ENCODE measurements around the gene GJD4. TPM values are rescaled to one million over a fixed set of nuclear protein-coding genes. Genes with fewer than 3 reads are reported as not detected.
A peak's percentile ranks its signal among the peaks of the same experiment; 100 is the strongest.

Gene GJD4
- polyA plus RNA-seq, 2 of the 4 experiments (the other 2 are of a cell fraction) = not detected

DNA sequence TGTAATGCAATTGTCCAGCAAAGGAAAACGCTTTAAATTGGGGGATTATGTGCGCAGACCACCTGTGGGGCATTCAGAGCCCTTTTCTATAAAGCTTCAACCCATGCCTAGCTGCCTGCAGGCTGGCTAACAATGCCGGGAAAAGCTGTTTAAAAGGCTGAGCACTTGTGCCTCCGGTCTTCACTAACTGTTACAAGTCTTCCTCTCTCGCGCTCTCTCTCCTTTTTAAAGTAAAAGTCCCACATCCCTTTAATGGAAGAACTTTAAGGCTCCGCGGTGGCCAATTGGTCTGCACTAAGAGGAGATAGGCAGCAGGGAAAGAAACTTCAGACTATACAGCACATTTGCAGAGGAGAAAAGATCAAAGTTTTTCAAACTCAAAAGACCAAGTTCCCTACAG is 32.3 kb downstream of the GJD4 start:
- Histone ChIP-seq H3K4me2 (peak overlapping the region; percentile 48), H3K27ac (no peak overlapping the region), H3K9me3 (no peaks in the 10 kb centered on the region), H3K4me3 (no peak overlapping the region), H3K4me1 (peaks cover 25% of the 10 kb centered on the region)
- FAIRE-seq (no peak), DNase-seq (ENCODE audit: low read depth in 1 of 2, low spot score in 1 of 2) (no peak), ATAC-seq (no peak)
- ChIA-PET POLR2A (no interaction called here), CTCF (interaction anchor here (1.0 to 10.4 kb wide), 10 partner anchors 10 to 1243 kb away, joined by 3 to 105 read pairs (median 4); no protein-coding TSS in a partner anchor)
- WGBS (ENCODE audit: missing lambda C conversion rate) = 62% methylated on average over 8 of the region's 8 CpGs
- TF ChIP-seq EHMT2 (IDR thresholded peaks at IDR 0.05; ENCODE audit: low read depth) (no peak), ZSCAN20 (CRISPR knock-in tag; IDR thresholded peaks at IDR 0.05) (no peak), GATA3 (IDR thresholded peaks at IDR 0.05; ENCODE audit: borderline replicate concordance) (no peak), FOXS1 (CRISPR knock-in tag; IDR thresholded peaks at IDR 0.05) (no peak), MAFK (IDR thresholded peaks at IDR 0.05; ENCODE audit: partially characterized antibody) (no peak), EP300 (IDR thresholded peaks at IDR 0.05) (no peak), JUN (IDR thresholded peaks at IDR 0.05) (no peak), JUNB (IDR thresholded peaks at IDR 0.05) (no peak), ESRRA (IDR thresholded peaks at IDR 0.05; ENCODE audit: borderline replicate concordance, low read length) (no peak), CHD2 (IDR thresholded peaks at IDR 0.05; ENCODE audit: low read length, partially characterized antibody) (no peak)
- TF ChIP-seq, protein P1, sequence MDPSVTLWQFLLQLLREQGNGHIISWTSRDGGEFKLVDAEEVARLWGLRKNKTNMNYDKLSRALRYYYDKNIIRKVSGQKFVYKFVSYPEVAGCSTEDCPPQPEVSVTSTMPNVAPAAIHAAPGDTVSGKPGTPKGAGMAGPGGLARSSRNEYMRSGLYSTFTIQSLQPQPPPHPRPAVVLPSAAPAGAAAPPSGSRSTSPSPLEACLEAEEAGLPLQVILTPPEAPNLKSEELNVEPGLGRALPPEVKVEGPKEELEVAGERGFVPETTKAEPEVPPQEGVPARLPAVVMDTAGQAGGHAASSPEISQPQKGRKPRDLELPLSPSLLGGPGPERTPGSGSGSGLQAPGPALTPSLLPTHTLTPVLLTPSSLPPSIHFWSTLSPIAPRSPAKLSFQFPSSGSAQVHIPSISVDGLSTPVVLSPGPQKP (IDR thresholded peaks at IDR 0.05; ENCODE audit: low read depth, low read length) = no peak
- TF ChIP-seq, protein P2, sequence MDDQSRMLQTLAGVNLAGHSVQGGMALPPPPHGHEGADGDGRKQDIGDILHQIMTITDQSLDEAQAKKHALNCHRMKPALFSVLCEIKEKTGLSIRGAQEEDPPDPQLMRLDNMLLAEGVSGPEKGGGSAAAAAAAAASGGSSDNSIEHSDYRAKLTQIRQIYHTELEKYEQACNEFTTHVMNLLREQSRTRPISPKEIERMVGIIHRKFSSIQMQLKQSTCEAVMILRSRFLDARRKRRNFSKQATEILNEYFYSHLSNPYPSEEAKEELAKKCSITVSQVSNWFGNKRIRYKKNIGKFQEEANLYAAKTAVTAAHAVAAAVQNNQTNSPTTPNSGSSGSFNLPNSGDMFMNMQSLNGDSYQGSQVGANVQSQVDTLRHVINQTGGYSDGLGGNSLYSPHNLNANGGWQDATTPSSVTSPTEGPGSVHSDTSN (IDR thresholded peaks at IDR 0.05) = no peak

DNA sequence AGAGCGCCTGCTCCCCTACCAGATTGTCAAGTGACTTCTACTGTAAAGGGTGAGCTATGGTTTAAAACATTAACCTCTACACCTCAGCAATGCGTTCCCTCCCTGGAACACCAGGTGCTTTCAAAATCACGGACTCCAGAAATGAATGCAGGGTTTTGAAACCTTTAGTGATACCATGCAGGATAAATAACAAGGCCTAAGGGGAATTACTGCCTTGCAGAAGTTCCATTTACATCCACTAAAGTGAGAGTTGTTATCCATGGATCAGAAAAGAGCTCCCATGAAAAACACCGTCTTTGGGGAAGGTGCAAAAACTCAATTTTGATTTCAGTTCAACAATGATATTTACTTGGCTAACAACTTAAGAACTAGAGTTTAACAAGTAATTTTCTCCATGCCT is 33.0 kb downstream of the GJD4 start:
- Histone ChIP-seq H3K9me3 (no peaks in the 10 kb centered on the region), H3K4me2 (peak overlapping the region; percentile 48), H3K4me3 (no peak overlapping the region), H3K4me1 (peaks cover 28% of the 10 kb centered on the region), H3K27ac (no peak overlapping the region)
- TF ChIP-seq POLR2A (IDR thresholded peaks at IDR 0.05; ENCODE audit: low read length) = no peak
- no peak for TF ChIP-seq PHF8 (IDR thresholded peaks at IDR 0.05; ENCODE audit: borderline replicate concordance, low read depth)
- TF ChIP-seq, protein P3, sequence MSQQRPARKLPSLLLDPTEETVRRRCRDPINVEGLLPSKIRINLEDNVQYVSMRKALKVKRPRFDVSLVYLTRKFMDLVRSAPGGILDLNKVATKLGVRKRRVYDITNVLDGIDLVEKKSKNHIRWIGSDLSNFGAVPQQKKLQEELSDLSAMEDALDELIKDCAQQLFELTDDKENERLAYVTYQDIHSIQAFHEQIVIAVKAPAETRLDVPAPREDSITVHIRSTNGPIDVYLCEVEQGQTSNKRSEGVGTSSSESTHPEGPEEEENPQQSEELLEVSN (IDR thresholded peaks at IDR 0.05; ENCODE audit: borderline replicate concordance, low read depth) = no peak
- no peak for TF ChIP-seq TP53 (CRISPR knock-in tag; IDR thresholded peaks at IDR 0.05)
- TF ChIP-seq JUN (IDR thresholded peaks at IDR 0.05) = no peak
- no peak for TF ChIP-seq FOSL2 (IDR thresholded peaks at IDR 0.05)
- no peak for TF ChIP-seq FOSL2 (CRISPR knock-in tag; IDR thresholded peaks at IDR 0.05)
- TF ChIP-seq, protein P4, sequence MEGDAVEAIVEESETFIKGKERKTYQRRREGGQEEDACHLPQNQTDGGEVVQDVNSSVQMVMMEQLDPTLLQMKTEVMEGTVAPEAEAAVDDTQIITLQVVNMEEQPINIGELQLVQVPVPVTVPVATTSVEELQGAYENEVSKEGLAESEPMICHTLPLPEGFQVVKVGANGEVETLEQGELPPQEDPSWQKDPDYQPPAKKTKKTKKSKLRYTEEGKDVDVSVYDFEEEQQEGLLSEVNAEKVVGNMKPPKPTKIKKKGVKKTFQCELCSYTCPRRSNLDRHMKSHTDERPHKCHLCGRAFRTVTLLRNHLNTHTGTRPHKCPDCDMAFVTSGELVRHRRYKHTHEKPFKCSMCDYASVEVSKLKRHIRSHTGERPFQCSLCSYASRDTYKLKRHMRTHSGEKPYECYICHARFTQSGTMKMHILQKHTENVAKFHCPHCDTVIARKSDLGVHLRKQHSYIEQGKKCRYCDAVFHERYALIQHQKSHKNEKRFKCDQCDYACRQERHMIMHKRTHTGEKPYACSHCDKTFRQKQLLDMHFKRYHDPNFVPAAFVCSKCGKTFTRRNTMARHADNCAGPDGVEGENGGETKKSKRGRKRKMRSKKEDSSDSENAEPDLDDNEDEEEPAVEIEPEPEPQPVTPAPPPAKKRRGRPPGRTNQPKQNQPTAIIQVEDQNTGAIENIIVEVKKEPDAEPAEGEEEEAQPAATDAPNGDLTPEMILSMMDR (IDR thresholded peaks at IDR 0.05) = no peak
- no peak for TF ChIP-seq ZC3H11A (IDR thresholded peaks at IDR 0.05)
- TF ChIP-seq ESRRA (IDR thresholded peaks at IDR 0.05; ENCODE audit: borderline replicate concordance, low read length) = no peak
- TF ChIP-seq POLR2AphosphoS2 (conservative IDR thresholded peaks at IDR 0.05; ENCODE audit: low read length) = no peak
- TF ChIP-seq, protein P5, sequence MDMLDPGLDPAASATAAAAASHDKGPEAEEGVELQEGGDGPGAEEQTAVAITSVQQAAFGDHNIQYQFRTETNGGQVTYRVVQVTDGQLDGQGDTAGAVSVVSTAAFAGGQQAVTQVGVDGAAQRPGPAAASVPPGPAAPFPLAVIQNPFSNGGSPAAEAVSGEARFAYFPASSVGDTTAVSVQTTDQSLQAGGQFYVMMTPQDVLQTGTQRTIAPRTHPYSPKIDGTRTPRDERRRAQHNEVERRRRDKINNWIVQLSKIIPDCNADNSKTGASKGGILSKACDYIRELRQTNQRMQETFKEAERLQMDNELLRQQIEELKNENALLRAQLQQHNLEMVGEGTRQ (IDR thresholded peaks at IDR 0.05) = no peak
- ChIA-PET POLR2A (interaction anchor here (0.5 to 0.6 kb wide), 2 partner anchors 563 to 1019 kb away, joined by 3 to 4 read pairs; no protein-coding TSS in a partner anchor), CTCF (interaction anchor here (1.0 to 10.4 kb wide), 7 partner anchors 13 to 1242 kb away, joined by 3 to 105 read pairs (median 4); no protein-coding TSS in a partner anchor)
- ATAC-seq (no peak), DNase-seq (ENCODE audit: low read depth in 1 of 2, low spot score in 1 of 2) (no peak), FAIRE-seq (no peak)
- WGBS (ENCODE audit: missing lambda C conversion rate) = 70% methylated on average over 4 of the region's 4 CpGs
